Measurements from ENCODE around the gene ZNF618.

ZNF618 gene

GRCh38 chr9:113934167-113934828, 58.2 kb downstream of the ZNF618 start:
- Histone ChIP-seq H3K4me1 (ENCODE audit: insufficient read depth, low read length) (no peaks in the 10 kb centered on the region), H2AFZ (ENCODE audit: low read depth, low read length) (no peak overlapping the region), H3K4me3 (ENCODE audit: low read length) (no peak overlapping the region), H3K36me3 (ENCODE audit: insufficient read depth, low read length) (no peaks in the 10 kb centered on the region), H3K9me3 (ENCODE audit: low read length) (peaks cover 7% of the 10 kb centered on the region), H3K27me3 (ENCODE audit: insufficient read depth, low read length) (no peaks in the 10 kb centered on the region)

GRCh38 chr9:113934829-113935676, 58.9 kb downstream of the ZNF618 start:
- Histone ChIP-seq H2AFZ (ENCODE audit: low read depth, low read length) (no peak overlapping the region), H3K4me1 (ENCODE audit: insufficient read depth, low read length) (no peaks in the 10 kb centered on the region), H3K36me3 (ENCODE audit: insufficient read depth, low read length) (no peaks in the 10 kb centered on the region), H3K9me3 (ENCODE audit: low read length) (no peaks in the 10 kb centered on the region), H3K4me3 (ENCODE audit: low read length) (no peak overlapping the region), H3K27me3 (ENCODE audit: insufficient read depth, low read length) (no peaks in the 10 kb centered on the region)

- no peak overlapping the region for H3K4me3 ChIP-seq (ENCODE audit: low read length)
- H2AFZ ChIP-seq (ENCODE audit: low read depth, low read length): no peak overlapping the region
- H3K27me3 ChIP-seq (ENCODE audit: insufficient read depth, low read length): no peaks in the 10 kb centered on the region
- H3K36me3 ChIP-seq (ENCODE audit: insufficient read depth, low read length): no peaks in the 10 kb centered on the region
- no peaks in the 10 kb centered on the region for H3K9me3 ChIP-seq (ENCODE audit: low read length)
- no peaks in the 10 kb centered on the region for H3K4me1 ChIP-seq (ENCODE audit: insufficient read depth, low read length)
These were observed 59.7 kb downstream of the ZNF618 start for GRCh38 chr9:113935677-113936380.

- Histone ChIP-seq H3K4me3 (ENCODE audit: low read length) (no peak overlapping the region), H2AFZ (ENCODE audit: low read depth, low read length) (no peak overlapping the region), H3K36me3 (ENCODE audit: insufficient read depth, low read length) (peaks cover 6% of the 10 kb centered on the region), H3K4me1 (ENCODE audit: insufficient read depth, low read length) (no peaks in the 10 kb centered on the region), H3K27me3 (ENCODE audit: insufficient read depth, low read length) (no peaks in the 10 kb centered on the region), H3K9me3 (ENCODE audit: low read length) (peaks cover 2% of the 10 kb centered on the region)
These were observed 64.0 kb downstream of the ZNF618 start for GRCh38 chr9:113940077-113940476.

GRCh38 chr9:113941056-113941455, 64.9 kb downstream of the ZNF618 start:
- Histone ChIP-seq H3K4me3 (ENCODE audit: low read length) (no peak overlapping the region), H3K9me3 (ENCODE audit: low read length) (peaks cover 2% of the 10 kb centered on the region), H2AFZ (ENCODE audit: low read depth, low read length) (no peak overlapping the region), H3K36me3 (ENCODE audit: insufficient read depth, low read length) (peaks cover 6% of the 10 kb centered on the region), H3K27me3 (ENCODE audit: insufficient read depth, low read length) (no peaks in the 10 kb centered on the region), H3K4me1 (ENCODE audit: insufficient read depth, low read length) (no peaks in the 10 kb centered on the region)

- H3K4me3 ChIP-seq (ENCODE audit: low read length): no peak overlapping the region
- H3K36me3 ChIP-seq (ENCODE audit: insufficient read depth, low read length): peaks cover 6% of the 10 kb centered on the region
- H3K27me3 ChIP-seq (ENCODE audit: insufficient read depth, low read length): no peaks in the 10 kb centered on the region
- H3K9me3 ChIP-seq (ENCODE audit: low read length): peaks cover 2% of the 10 kb centered on the region
- H2AFZ ChIP-seq (ENCODE audit: low read depth, low read length): no peak overlapping the region
- no peaks in the 10 kb centered on the region for H3K4me1 ChIP-seq (ENCODE audit: insufficient read depth, low read length)
These were observed 65.4 kb downstream of the ZNF618 start for GRCh38 chr9:113941526-113941925.

- no peak overlapping the region for H2AFZ ChIP-seq (ENCODE audit: low read depth, low read length)
- H3K27me3 ChIP-seq (ENCODE audit: insufficient read depth, low read length): no peaks in the 10 kb centered on the region
- peaks cover 2% of the 10 kb centered on the region for H3K9me3 ChIP-seq (ENCODE audit: low read length)
- H3K4me1 ChIP-seq (ENCODE audit: insufficient read depth, low read length): peaks cover 18% of the 10 kb centered on the region
- H3K36me3 ChIP-seq (ENCODE audit: insufficient read depth, low read length): peaks cover 6% of the 10 kb centered on the region
- H3K4me3 ChIP-seq (ENCODE audit: low read length): no peak overlapping the region
These were observed 67.3 kb downstream of the ZNF618 start for GRCh38 chr9:113943112-113944009.

GRCh38 chr9:113945784-113946183, 69.7 kb downstream of the ZNF618 start:
- Histone ChIP-seq H3K27me3 (ENCODE audit: insufficient read depth, low read length) (no peaks in the 10 kb centered on the region), H3K36me3 (ENCODE audit: insufficient read depth, low read length) (peaks cover 6% of the 10 kb centered on the region), H3K4me1 (ENCODE audit: insufficient read depth, low read length) (peaks cover 22% of the 10 kb centered on the region), H2AFZ (ENCODE audit: low read depth, low read length) (no peak overlapping the region), H3K4me3 (ENCODE audit: low read length) (no peak overlapping the region), H3K9me3 (ENCODE audit: low read length) (peaks cover 2% of the 10 kb centered on the region)

- Histone ChIP-seq H2AFZ (ENCODE audit: low read depth, low read length) (no peak overlapping the region), H3K36me3 (ENCODE audit: insufficient read depth, low read length) (peaks cover 6% of the 10 kb centered on the region), H3K27me3 (ENCODE audit: insufficient read depth, low read length) (no peaks in the 10 kb centered on the region), H3K4me3 (ENCODE audit: low read length) (no peak overlapping the region), H3K9me3 (ENCODE audit: low read length) (peaks cover 2% of the 10 kb centered on the region), H3K4me1 (ENCODE audit: insufficient read depth, low read length) (peaks cover 22% of the 10 kb centered on the region)
These were observed 70.5 kb downstream of the ZNF618 start for GRCh38 chr9:113946496-113947115.

GRCh38 chr9:113947941-113948340, 71.8 kb downstream of the ZNF618 start:
- Histone ChIP-seq H3K4me1 (ENCODE audit: insufficient read depth, low read length) (peaks cover 22% of the 10 kb centered on the region), H3K27me3 (ENCODE audit: insufficient read depth, low read length) (no peaks in the 10 kb centered on the region), H3K36me3 (ENCODE audit: insufficient read depth, low read length) (peaks cover 3% of the 10 kb centered on the region), H3K4me3 (ENCODE audit: low read length) (no peak overlapping the region), H2AFZ (ENCODE audit: low read depth, low read length) (no peak overlapping the region), H3K9me3 (ENCODE audit: low read length) (peaks cover 2% of the 10 kb centered on the region)

- peaks cover 22% of the 10 kb centered on the region for H3K4me1 ChIP-seq (ENCODE audit: insufficient read depth, low read length)
- no peak overlapping the region for H3K4me3 ChIP-seq (ENCODE audit: low read length)
These were observed 72.9 kb downstream of the ZNF618 start for GRCh38 chr9:113948891-113949570.

More at GRCh38 chr9:113948891-113949570, 72.9 kb downstream of the ZNF618 start:
- Histone ChIP-seq H3K27me3 (ENCODE audit: insufficient read depth, low read length) (no peaks in the 10 kb centered on the region), H3K9me3 (ENCODE audit: low read length) (no peaks in the 10 kb centered on the region), H2AFZ (ENCODE audit: low read depth, low read length) (no peak overlapping the region), H3K36me3 (ENCODE audit: insufficient read depth, low read length) (no peaks in the 10 kb centered on the region)
